HL-60 (cell line): ENCODE data around the gene CAMKK1.

Experiments used
- DNase-seq, 2 experiments: peaks; one replicate each; pipeline ENCODE4 v3.0.0-alpha.2; 2010 to 2020; ENCODE audit warnings: low read depth in 1 of 2, low spot score in 1 of 2
- H3K27ac ChIP-seq: fragments of 250-450 bp; sonication (Bioruptor Pico); replicated peaks from 2 replicates; pipeline ENCODE4 v1.5.1; 2020; ENCODE audit warnings: mild to moderate bottlenecking, moderate library complexity
- H3K27me3 ChIP-seq: fragments of 250-450 bp; sonication (Bioruptor Pico); 2 replicates; pipeline ENCODE4 v1.5.1; 2021; ENCODE audit warnings: mild to moderate bottlenecking, moderate library complexity; ENCODE audit not compliant: insufficient read depth, poor library complexity, severe bottlenecking
- H3K4me3 ChIP-seq: replicated peaks from 2 replicates; pipeline ENCODE4 v1.5.1; 2011; ENCODE audit warnings: mild to moderate bottlenecking, control low read depth, low read length; ENCODE audit not compliant: insufficient read depth
- GABPA ChIP-seq: IDR thresholded peaks from 2 replicates; pipeline ENCODE4 v1.6.1; 2012; ENCODE audit warnings: low read depth
- POLR2AphosphoS5 ChIP-seq: IDR thresholded peaks from 2 replicates; pipeline ENCODE4 v1.6.1; 2012; ENCODE audit warnings: low read depth
- SPI1 ChIP-seq: IDR thresholded peaks from 2 replicates; pipeline ENCODE4 v1.6.1; 2012; ENCODE audit warnings: low read depth, mild to moderate bottlenecking, borderline replicate concordance
- TF ChIP-seq, protein P1 (sequence below): IDR thresholded peaks from 2 replicates; pipeline ENCODE4 v1.6.1; 2012; ENCODE audit warnings: low read depth; ENCODE audit not compliant: insufficient replicate concordance
- TF ChIP-seq, protein P2 (sequence below): IDR thresholded peaks from one replicate; pipeline ENCODE4 v1.5.1; 2011; ENCODE audit warnings: low read length, control low read depth, inconsistent platforms; ENCODE audit not compliant: insufficient read depth

Gene CAMKK1

DNA sequence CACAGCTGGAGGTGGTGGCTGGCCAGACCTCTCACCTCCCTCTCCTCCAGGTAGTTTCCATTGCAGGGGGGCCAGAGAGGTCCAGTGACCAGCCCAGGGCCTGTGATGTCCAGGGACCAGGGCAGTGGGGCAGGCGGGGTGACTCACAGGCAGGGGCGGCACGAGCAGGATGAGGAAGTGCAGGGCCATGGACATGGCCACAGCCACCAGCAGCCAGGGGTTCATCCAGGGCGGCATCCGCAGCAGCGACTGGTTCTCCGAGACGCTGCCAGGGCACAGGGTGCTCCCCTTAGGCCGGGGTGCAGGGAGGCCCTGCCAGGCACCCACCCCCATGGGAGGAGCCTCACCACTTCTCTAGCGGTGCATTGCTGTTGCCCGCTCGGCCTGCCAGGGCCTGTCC is 36.3 kb upstream of the CAMKK1 start:
- Histone ChIP-seq H3K27ac (no peak overlapping the region), H3K4me3 (no peak overlapping the region), H3K27me3 (no peaks in the 10 kb centered on the region)
- DNase-seq: no peak
- TF ChIP-seq, protein P1, sequence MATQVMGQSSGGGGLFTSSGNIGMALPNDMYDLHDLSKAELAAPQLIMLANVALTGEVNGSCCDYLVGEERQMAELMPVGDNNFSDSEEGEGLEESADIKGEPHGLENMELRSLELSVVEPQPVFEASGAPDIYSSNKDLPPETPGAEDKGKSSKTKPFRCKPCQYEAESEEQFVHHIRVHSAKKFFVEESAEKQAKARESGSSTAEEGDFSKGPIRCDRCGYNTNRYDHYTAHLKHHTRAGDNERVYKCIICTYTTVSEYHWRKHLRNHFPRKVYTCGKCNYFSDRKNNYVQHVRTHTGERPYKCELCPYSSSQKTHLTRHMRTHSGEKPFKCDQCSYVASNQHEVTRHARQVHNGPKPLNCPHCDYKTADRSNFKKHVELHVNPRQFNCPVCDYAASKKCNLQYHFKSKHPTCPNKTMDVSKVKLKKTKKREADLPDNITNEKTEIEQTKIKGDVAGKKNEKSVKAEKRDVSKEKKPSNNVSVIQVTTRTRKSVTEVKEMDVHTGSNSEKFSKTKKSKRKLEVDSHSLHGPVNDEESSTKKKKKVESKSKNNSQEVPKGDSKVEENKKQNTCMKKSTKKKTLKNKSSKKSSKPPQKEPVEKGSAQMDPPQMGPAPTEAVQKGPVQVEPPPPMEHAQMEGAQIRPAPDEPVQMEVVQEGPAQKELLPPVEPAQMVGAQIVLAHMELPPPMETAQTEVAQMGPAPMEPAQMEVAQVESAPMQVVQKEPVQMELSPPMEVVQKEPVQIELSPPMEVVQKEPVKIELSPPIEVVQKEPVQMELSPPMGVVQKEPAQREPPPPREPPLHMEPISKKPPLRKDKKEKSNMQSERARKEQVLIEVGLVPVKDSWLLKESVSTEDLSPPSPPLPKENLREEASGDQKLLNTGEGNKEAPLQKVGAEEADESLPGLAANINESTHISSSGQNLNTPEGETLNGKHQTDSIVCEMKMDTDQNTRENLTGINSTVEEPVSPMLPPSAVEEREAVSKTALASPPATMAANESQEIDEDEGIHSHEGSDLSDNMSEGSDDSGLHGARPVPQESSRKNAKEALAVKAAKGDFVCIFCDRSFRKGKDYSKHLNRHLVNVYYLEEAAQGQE: no peak
- TF ChIP-seq SPI1: no peak
- TF ChIP-seq, protein P2, sequence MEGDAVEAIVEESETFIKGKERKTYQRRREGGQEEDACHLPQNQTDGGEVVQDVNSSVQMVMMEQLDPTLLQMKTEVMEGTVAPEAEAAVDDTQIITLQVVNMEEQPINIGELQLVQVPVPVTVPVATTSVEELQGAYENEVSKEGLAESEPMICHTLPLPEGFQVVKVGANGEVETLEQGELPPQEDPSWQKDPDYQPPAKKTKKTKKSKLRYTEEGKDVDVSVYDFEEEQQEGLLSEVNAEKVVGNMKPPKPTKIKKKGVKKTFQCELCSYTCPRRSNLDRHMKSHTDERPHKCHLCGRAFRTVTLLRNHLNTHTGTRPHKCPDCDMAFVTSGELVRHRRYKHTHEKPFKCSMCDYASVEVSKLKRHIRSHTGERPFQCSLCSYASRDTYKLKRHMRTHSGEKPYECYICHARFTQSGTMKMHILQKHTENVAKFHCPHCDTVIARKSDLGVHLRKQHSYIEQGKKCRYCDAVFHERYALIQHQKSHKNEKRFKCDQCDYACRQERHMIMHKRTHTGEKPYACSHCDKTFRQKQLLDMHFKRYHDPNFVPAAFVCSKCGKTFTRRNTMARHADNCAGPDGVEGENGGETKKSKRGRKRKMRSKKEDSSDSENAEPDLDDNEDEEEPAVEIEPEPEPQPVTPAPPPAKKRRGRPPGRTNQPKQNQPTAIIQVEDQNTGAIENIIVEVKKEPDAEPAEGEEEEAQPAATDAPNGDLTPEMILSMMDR: no peak
- no peak for TF ChIP-seq POLR2AphosphoS5
- no peak for TF ChIP-seq GABPA

GRCh38 chr17:3928406-3928805 is 35.6 kb upstream of the CAMKK1 start:
- no peak for DNase-seq
- Histone ChIP-seq H3K27ac (no peak overlapping the region), H3K27me3 (no peaks in the 10 kb centered on the region), H3K4me3 (no peak overlapping the region)
- TF ChIP-seq, protein P1: no peak
- TF ChIP-seq GABPA: no peak
- no peak for TF ChIP-seq SPI1
- no peak for TF ChIP-seq POLR2AphosphoS5
- TF ChIP-seq, protein P2: no peak

DNA sequence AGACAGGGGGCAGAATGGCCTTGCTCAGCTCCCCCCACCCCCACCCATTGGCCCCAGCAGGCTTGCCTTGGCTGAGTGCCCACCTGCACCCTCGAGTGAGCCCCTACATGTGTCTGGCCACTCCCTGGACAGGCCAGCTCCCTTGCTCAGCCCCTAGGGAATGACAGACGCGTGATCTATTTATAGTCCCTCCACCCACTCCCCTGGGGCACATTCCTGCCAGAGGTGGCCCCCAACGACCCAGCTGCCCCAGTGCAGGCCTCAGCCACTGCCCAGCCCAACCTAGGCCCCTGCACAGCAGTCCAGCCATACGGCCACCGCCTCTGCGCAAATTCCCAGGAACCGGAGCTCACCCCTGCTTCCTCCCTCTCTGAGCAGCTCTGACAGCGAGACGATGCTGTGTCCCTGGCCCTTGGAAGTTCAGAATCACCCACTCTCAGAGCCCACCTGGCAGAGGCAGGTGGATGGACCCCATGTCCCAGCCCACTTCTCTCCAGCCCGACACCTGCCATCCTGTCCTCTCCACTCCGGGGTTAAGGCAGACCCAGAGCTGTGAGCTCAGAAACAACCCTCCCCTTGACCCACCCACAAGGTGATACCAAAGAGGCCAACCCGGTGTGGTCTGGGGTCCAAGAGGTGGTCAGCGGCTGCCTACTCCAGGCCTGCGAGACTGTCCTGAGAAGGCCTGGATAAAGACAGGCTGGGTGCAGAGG is 34.9 kb upstream of the CAMKK1 start:
- H3K27ac ChIP-seq: no peak overlapping the region
- DNase-seq: no peak
- TF ChIP-seq SPI1 (no peak), GABPA (no peak), POLR2AphosphoS5 (no peak)
- TF ChIP-seq, protein P1: no peak
- TF ChIP-seq, protein P2: no peak
- no peak overlapping the region for H3K4me3 ChIP-seq
- H3K27me3 ChIP-seq: no peaks in the 10 kb centered on the region
